HG03175 (cell line): ENCODE measurements around the gene FOSB.

Source experiments
- ATAC-seq: cut with Tn5 transposase; IDR thresholded peaks from one replicate; pipeline ENCODE4 v1.9.1; 2021; ENCODE audit warnings: mild to moderate bottlenecking, moderate library complexity; ENCODE audit not compliant: unreplicated experiment

The FOSB gene

DNA sequence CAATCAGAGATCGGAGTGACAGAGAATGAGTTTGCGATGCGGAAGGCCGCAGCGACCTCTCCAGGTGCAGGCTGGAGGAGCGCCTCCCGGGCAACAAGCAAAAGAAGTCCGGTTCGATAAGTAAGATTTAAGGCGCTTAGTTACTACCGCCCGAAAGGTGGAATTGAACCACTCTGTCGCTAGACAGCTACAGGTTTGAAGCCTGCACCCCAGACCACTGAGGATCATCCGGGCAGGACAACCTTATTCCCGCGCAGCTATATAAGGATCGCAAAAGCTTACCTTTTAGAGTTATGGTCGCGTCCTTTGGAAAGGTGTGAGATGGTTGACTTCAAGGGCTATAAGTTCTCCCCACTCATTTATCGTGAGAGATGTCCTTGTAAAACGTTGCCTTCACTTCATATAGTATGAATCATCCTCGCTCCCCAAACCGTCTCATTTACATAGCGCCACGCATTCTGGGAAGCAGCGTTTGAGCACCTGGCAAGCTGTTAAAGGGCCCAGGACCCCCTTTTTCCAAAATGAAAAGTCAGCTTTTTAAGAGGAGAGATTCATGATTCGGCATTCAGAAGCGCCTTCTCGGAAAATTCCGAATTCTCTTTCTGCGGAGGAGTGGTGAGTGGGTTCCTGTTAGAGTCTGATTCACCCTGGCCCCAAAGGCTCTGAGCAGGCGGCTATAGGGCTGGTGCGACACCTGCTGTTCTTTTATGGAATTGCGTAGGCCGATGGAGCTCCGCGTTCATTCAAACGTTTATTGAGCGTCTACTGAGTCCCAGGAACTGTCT is 10.8 kb downstream of the FOSB start:
- ATAC-seq = peak; percentile 83

DNA sequence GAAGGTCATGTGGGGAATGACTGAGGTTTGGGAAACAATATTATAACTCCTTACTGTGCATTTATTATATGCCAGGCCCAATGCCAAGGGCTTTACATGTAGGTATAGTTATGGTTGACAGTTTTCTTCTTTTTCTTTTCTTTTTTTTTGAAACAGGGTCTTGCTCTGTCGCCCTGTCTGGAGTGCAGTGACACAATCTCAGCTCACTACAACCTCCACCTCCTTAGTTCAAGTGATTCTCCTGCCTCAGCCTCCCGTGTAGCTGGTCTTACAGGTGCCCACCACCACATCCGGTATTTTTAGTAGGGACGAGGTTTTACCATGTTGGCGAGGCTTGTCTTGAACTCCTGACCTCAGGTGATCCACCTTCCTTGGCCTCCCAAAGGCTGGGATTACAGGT is 15.2 kb downstream of the FOSB start:
- no peak for ATAC-seq

DNA sequence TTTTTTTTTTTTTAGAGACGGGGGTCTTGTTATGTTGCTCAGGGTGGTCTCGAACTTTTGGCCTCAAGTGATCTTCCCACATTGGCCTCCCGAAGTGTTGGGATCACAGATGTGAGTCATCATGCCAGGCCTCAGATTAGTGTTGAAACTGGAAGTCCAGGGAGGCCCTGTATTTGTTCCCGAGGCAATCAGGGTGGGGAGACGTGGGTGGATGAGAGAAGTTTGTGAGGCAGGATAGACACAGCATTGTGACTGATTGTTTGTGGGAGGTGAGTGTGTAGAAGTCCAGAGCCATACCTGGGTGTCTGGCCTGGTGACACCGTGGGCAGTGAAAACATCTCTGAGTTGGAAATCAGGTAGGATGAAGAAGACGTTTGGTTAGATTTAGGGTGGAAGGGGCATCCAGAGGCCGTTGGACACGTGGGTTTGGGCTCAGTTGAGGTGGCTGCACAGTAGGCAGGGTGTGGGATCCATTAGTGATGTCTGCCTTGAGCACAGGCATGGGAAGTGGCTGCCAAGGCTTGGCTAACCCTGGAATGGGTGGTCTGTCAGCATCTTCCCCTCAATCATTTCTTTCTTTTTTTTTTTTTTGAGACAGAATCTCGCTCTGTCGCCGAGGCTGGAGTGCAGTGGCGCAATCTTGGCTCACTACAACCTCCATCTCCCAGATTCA is 16.6 kb downstream of the FOSB start:
- no peak for ATAC-seq

DNA sequence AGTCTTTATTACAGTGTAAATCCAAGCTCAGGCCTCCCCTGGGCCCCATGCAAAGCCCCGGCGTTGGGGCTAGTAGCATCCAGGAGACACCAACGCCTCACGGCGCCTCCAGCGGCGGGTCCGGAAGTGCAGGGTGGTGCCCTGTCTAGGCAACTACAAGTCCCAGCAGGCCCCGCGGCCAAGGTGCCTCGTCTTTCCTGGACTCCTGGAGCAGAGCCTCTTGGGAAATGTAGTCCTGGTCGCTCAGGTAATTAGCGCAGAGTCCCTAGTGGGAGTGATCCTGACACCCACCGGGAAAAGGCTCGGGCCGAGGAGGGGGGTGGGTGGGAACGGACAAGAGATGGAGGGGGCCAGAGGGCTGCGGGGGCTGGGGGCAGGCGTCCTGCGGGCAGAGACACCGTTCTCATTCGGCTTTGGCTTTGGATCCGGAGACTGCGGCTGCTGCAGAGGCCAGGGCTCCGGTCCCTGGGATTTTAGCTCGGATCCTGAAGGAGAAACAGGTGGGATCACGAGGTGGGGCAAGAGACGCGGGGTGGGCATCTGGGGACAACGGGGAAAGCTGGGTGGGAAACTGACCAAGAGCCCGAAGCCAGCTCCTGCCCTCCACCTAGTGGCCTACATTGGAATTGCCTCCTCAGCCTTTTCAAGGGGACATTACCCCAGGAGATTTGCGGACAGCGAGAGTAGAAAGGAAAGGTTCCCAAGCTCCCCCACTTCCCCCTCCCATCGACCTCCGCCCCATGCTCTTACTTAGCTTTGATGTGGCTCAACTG is 17.7 kb downstream of the FOSB start:
- peak; percentile 94 for ATAC-seq

DNA sequence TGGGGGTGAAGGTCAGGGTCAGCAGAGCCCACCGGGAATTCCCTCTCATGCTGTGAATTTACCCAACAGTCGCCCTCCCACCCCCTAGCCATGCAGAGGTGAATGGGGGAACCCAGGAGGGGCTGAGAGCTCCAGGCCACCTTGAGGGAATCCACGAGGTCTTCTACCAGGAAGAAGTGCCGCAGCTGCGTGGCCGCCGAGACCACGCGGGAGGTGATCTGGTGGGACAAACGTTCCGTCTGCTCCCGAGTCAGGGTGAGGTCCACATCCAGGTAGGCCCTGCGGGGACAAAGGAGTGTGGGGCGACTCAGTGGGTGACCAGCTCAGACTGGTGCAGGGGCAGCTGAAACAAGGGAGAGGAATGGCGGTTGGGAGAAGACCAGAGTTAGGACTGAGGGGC is 20.9 kb downstream of the FOSB start:
- ATAC-seq = no peak

DNA sequence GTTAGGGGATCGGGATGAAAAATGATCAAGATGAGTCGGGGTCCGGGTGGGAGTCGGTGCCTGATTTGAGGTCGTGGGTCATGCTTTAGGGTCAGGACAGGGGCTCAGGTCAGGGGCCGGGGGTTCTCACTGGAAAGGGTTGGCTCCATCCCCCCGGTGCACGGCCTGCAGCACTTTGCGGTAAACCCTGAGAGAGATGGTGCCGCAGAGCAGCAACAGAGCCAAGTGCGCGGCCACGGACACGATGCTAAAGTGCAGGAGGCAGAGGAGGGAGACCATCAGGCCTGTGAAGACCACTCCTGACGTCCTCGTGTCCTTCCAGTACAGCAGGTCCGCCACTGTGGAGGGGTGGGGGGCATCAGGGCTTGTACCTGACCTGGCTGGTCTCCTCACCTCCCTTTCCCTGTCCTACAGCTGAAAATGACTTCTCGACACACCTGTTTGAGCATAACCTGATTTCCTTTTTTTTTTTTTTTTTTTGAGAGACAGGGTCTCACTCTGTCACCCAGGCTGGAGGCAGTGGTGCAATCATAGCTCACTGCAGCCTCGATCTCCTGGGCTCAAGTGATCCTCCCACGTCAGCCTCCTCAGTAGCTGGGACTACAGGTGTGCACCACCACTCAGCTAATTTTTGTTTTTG is 21.5 kb downstream of the FOSB start:
- no peak for ATAC-seq

DNA sequence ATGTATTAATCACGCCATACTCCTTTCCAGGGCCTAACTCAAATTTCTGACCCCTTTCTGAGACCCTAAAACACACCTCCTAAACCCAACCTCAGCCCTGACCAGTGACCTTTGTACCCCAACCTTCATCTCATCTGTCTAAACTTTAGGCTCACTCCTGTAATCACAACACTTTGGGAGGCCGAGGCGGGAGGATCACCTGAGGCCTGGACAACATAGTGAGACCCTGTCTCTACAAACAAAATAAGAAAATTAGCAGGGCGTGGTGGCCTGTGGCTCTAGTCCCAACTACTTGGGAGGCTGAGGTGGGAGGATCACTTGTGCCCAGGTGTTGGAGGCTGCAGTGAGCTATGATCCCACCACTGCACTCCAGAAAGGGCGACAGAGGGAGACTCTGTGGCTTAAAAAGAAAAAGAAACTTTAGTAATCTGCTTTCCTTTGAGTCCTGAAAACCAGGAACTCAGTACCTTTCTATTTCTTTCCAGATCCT is 24.4 kb downstream of the FOSB start:
- no peak for ATAC-seq

DNA sequence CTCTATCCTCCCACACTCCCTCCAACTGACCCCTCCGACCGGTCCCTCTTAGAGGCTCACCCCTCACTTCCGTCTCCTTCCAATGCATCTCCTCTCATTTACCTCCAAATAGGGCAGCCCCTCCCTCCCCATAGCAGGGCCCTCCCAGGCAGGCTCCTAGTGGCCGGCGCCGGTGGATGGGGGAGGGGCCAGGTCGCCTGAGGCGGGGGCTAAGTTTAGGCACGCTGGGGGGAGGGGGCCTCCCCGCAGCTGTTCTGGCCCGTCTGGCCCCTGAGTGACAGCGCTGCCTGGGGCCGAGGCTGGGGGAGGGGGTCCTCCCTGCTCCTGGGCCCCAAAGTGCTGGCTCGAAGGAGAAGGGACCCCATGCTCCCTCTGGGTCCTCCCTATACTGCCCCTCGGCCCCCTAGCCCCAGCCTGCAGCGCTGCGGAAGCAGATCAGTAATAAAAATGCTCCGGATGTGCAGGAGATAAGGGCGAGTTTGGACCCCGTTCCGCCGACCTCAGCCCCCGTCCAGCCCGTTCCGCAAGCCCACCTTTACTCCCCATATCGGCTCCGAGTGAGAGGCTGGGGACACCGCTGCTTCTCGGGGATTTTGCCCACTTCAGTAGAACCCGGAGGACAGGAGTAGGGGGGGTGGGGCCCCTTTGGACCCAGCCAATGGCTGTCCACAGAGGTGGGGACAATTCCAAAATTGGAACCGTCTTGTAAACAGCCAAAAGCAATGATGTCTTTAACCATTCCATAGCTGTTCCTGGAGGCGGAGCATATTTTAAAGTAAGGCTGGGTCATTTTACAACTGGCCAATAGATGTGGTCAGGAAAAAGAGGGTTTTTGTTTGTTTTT is 25.1 kb downstream of the FOSB start:
- ATAC-seq = no peak

DNA sequence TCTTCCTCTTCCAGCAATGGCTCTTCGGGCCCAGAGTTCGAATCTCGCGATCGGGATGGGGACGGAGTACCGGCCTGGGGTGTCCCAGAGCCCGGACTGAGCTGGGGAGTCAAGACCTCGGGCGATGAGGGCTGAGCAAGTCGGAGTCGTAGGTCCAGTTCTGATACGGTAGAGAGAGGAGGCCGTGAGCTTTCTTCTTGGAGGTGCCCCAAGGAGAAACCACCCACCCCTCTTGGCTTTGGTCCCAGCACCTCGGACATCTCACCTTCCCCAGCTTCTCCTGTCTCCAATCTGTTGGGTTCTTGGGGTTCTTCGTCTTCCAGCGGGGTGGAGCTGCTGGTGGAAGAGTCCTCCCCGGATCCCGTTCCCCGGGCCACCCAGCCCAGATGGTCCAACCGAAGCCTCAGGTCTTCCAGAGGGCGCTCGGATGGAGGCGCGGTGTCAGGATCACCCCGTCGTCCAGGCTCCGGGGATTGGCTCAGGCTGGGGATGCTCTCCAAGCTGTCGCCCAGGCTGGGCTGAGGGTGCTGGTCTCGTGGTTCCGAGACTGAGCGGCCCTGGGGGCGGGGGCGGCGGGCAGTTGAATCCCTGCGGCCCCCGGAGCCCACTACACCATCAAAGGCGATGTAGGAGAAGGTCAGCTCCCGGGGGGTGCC is 26.6 kb downstream of the FOSB start:
- no peak for ATAC-seq

DNA sequence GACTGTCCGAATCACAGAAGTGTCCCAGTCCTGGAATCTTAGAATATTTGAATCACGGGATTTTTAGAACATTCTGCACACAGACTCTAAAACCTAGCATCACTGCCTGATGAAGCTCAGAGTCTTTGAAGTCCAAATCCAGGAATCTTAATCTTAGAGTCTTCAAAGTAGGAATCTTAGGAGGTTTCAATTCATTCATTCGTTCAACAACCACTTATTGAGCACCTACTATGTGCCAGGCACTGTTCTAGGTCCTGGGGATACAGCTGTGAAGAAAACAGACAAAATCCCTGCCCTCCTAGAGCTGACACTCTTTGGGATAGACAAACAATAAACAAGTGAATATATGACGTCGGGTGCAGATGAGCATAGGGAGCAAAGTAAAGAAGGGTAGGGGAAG is 27.4 kb downstream of the FOSB start:
- ATAC-seq = no peak

DNA sequence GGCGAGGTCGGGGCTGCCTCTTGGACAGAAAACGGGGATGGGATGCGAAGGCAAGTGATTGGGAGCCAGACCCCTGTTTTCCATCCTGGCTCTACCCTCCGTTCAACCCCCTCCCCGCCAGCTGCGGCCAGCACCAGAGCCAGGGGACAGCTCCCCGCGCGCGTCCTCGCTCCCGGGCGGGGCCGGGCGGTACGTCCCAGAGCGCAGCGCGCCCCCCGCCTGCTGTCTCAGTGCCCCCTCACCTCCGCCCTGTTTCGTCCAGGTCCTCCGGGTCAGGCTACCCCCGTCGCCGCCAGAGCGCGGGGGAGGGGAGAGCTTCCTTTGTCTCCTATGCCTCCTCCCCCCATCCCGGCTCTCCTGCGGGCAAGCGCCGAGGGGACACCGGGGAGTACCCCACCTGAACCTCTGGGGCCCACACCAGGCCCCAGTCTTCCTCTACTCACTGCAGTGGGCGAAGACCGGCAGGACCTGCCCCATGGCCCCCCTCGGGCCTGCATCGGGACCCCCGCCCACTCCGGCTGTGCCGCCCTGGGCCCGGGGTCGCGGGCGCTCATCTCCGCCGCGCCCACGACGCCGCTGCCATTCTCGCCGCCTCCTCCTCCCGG is 28.7 kb downstream of the FOSB start:
- no peak for ATAC-seq

DNA sequence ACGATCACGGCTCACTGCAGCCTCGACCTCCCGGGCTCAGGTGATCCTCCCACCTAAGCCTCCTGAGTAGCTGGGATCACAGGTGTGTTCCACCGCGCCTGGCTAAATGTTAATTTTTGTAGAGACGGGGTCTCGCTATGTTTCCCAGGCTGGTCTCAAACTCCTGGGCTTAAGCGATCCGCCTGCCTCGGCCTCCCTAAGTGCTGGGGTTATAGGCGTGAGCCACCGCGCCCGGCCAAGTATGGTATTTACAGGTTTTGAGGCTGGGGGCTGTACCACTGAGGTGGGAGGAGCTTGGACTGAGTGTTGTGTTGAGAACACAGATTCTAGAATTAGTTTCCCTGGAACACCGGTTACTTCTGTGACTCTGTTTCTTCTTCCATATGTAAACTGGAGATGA is 30.0 kb downstream of the FOSB start:
- no peak for ATAC-seq

DNA sequence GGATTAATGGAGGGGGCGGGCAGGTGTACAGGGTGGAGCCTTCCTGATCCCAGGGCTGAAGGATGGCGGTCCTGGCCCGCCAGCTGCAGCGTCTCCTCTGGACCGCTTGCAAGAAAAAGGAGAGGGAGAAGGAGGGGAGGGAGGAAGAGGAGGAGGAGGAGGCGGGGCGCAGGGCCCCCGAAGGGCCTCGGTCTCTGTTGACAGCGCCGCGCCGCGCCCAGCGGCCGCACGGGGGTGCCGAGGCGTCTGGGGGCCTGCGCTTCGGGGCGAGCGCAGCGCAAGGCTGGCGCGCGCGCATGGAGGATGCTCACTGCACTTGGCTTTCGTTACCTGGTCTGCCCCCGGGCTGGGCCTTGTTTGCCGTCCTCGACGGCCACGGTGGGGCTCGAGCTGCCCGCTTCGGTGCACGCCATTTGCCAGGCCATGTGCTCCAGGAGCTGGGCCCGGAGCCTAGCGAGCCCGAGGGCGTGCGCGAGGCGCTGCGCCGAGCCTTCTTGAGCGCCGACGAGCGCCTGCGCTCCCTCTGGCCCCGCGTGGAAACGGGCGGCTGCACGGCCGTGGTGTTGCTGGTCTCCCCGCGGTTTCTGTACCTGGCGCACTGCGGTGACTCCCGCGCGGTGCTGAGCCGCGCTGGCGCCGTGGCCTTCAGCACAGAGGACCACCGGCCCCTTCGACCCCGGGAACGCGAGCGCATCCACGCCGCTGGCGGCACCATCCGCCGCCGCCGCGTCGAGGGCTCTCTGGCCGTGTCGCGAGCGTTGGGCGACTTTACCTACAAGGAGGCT is 30.8 kb downstream of the FOSB start, which contains the start of gene PPM1N:
Gene PPM1N, plus strand, starts transcription at position 33 of the 785 bp plus-strand sequence. Its CDS starts 30 bp downstream, at position 63.
- ATAC-seq = no peak

DNA sequence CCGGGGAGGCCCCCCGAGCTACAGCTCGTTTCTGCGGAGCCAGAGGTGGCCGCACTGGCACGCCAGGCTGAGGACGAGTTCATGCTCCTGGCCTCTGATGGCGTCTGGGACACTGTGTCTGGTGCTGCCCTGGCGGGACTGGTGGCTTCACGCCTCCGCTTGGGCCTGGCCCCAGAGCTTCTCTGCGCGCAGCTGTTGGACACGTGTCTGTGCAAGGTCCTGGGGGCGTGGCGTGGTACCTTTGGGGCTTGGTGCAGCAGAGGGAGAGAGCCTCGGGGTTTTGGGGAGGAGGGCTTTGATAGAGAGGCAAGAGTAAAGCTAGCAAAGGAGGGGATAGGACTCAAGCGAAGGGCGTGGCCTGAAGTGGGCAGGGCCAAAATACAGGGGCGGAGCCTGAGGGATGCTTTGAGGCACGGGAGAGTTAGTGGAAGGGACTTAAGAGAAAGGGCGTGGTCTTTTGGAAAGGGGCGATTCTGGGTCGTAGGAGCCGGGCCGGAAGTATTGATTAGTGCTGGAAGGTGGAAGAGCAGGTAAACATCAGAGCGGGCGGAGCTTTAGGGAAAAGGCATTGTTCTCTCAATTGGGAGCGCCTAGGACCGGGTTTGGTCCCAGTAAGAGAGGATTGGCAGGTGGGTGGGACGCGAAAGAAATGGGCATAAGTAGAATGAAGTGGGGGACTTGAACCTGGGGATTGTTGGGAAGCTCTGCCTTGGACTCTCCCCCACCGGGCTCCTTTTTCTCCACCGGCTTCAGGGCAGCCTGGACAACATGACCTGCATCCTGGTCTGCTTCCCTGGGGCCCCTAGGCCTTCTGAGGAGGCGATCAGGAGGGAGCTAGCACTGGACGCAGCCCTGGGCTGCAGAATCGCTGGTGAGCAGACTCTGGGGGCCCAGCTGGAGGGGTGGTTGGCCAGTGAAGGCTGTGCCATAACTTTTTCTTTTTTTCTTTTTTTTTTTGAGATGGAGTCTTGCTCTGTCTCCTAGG is 31.7 kb downstream of the FOSB start:
- no peak for ATAC-seq

DNA sequence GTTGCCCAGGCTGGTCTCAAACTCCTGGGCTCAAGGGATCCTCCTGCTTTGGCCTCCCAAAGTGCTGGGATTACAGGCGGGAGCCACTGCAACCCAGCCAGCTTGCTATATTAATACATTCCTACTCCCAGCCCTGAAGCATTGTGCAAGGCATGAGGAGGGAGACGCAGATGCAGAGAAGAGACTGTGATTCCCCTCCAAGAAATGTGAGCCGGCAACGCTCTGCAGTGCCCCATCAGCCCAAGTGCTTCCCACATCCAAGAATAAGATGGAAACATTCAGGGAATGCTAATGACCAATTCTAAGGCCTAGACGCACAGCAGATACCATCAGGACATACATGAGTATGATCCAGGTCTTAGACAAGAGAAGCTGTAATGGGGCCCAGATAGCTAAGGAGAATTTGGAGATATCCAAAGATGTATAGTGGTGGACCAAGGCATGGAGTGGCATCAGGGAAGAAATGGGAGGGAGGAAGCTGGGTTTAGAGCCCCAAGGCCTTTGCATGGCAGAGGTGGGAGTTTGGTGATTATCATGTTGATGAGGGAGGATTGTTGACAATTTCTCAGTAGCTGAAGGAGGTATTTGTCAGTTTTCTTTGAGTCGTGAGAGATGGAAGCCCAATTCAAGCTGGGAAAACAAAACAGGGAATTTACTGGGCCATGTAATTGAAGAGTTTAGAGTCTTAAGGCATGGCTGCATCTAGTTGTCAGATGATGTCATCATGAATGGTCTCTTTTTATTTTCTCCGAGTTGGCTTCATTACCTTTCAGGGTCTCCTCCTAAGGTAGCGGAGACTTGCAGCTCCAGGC is 33.3 kb downstream of the FOSB start:
- ATAC-seq = no peak

DNA sequence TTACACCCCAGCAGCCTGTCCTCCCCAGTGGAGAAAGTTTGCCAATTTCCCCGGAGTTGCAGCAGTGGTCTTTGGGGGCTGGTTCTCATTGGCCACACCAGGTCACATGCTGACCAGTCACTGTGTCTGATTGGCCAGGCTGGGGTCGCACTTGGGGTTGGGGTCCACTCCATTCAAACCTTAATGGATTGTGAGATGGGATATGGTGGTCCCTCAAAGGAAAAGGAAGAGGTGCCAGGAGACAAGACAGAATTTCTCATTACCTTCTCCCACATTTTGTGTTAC is 33.9 kb downstream of the FOSB start:
- no peak for ATAC-seq

DNA sequence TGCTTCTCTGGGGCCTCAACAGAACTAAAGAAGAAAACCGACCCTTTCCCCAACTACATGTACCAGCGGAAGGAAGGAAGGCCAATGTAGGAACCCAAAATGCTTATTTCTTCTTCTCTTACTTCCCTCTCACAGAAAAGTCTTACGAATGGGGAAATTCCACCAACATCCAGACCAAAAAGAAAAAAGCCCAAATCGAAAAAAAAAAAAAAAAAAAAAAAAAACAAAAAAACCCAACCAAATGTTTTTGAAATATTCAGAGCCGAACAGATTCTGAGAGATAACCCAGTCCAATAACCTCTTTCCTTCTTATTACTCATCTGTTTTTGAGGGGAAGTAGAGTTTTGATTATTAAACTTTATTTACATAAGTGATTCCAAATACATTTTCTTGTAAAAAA is 34.3 kb downstream of the FOSB start:
- no peak for ATAC-seq
